Mammary epithelial cell (primary cell): ENCODE data around the gene STK35.

ENCODE experiments used
- EZH2 ChIP-seq: IDR thresholded peaks from 2 replicates; pipeline ENCODE4 v1.6.1; 2012; ENCODE audit warnings: low read length, inconsistent platforms, borderline replicate concordance
- TF ChIP-seq, protein P1 (sequence below), 2 donors: IDR thresholded peaks in 1 of 2; conservative IDR thresholded peaks in 1 of 2; 2 replicates each; pipeline ENCODE4 v1.5.1; 2011 to 2012; ENCODE audit warnings: inconsistent platforms in 2 of 2, low read length in 2 of 2, mild to moderate bottlenecking in 2 of 2, control low read depth in 1 of 2, low read depth in 1 of 2; ENCODE audit not compliant: insufficient read depth in 1 of 2; ENCODE audit errors: extremely low read depth in 1 of 2

DNA sequence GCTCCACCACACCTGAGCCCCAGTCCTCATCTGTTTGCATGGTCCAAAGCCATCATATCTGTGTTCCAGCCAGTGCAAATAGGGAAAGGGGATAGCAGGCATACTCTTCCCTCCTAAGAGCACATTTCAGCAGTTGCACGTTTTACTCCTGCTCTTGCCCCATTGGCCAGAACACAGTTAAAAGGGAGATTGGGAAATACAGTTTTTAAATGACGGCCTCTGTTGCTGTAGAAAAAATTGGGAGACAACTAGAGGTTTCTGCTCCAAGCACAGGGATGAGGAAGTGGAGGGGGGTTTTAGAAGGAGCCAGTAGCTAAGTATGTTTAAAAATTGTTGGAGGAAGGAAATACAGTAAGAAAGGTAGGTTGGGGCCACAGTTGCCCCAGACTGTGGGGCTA, 14.6 kb upstream of the STK35 start:
- TF ChIP-seq EZH2, result no peak
- TF ChIP-seq, protein P1, sequence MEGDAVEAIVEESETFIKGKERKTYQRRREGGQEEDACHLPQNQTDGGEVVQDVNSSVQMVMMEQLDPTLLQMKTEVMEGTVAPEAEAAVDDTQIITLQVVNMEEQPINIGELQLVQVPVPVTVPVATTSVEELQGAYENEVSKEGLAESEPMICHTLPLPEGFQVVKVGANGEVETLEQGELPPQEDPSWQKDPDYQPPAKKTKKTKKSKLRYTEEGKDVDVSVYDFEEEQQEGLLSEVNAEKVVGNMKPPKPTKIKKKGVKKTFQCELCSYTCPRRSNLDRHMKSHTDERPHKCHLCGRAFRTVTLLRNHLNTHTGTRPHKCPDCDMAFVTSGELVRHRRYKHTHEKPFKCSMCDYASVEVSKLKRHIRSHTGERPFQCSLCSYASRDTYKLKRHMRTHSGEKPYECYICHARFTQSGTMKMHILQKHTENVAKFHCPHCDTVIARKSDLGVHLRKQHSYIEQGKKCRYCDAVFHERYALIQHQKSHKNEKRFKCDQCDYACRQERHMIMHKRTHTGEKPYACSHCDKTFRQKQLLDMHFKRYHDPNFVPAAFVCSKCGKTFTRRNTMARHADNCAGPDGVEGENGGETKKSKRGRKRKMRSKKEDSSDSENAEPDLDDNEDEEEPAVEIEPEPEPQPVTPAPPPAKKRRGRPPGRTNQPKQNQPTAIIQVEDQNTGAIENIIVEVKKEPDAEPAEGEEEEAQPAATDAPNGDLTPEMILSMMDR (conservative IDR thresholded peaks at IDR 0.05 in 1 of 2, IDR thresholded peaks at IDR 0.05 in 1 of 2; ENCODE audit: extremely low read depth in 1 of 2, insufficient read depth in 1 of 2, low read depth in 1 of 2, low read length in 2 of 2), result no peak
